GM19455 (cell line): Measurements from ENCODE around the gene ASCL5.

Source experiments
- ATAC-seq: cut with Tn5 transposase; IDR thresholded peaks from one replicate; pipeline ENCODE4 v1.9.1; 2021; ENCODE audit not compliant: unreplicated experiment

Gene ASCL5

DNA sequence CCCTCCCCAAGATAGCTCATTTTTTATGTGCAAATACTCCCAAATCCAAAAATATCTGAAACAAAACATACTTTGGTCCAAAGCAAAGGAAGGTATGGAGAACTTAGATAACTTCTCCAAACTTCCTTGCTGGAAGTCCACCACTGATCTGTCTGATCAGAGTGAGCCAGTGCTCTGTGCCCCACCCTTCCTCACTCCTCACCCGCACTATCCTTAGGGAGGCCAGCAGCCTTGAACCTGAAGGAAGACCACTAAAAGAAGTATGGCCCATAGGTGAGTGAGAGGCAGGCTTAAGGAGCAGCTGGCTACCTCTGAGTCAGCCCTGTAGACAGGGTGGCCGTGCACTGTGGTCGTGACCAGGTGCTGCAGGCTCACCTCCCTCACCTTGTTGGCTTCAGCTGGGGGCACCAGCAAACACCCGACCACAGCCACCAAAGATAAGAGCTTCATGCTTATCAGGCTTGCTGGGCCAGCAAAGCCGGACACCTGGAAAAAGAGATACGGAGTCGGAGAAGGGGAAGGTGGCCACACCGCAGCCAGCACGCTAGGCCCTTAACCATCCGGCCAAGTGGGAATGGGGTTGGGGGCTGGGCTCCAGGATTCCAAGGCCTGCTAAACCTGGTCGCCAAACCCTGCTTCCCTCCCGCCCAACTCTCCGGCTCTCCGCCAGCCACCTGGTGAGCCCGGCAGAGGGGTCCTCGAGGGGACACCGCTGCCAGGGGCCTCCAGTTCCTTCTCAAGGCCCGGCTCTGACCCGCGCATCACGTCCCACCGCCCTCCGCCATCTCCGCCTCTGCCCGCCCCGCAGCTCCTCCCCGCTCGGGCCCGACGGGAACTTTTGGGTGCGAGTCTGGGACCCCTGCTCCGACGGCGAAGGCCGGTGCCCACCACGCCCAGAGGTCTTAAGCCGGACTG is 26.7 kb upstream of the ASCL5 start:
- ATAC-seq, result peak; percentile 78

DNA sequence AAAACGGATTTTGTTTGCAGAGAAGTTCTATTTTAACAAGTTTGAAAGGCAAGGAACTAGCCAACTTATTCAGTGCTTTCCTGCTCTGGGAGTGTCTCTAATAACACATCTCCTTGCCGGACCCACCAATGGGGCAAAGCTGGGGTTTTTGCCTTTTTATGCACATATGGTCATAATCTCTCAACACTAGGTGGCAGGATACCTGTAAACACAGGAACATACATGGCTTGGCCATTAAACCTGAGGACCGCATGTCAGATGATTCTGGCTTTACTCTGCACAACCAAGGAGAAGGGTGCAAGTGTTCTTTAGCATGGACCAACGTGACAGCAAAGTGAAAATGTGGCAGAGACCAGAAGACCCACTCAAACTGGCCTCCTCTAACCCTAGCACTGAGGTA is 22.4 kb upstream of the ASCL5 start:
- no peak for ATAC-seq

DNA sequence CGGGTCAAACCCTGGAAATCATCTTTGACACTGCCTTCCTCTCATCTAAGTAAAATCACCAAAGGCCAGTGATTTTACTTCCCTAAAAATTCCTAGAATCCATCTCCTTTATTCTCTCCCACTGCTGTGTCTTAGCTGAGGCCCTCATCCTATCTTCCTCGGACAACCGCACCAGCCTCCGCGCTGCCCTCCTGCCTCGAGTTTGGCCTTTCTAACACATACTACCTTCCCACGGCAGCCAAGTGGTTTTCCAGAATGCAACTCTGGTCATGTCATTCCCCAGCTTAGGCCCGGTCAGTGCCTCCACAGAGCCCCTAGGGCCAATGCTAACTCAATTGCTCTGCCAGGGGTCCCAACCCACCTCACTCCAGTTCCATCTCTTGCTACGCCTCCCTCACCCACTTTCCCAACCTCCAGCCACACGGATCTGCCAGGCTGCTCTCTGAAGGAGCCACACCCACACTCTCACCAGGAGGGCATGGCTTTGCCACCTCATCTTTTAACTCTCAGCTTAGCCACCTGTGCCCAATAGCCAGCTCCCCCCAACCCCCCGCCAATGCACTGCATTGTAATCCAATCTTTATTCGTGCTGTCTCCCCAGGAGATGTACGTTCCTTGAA is 20.5 kb upstream of the ASCL5 start:
- no peak for ATAC-seq

DNA sequence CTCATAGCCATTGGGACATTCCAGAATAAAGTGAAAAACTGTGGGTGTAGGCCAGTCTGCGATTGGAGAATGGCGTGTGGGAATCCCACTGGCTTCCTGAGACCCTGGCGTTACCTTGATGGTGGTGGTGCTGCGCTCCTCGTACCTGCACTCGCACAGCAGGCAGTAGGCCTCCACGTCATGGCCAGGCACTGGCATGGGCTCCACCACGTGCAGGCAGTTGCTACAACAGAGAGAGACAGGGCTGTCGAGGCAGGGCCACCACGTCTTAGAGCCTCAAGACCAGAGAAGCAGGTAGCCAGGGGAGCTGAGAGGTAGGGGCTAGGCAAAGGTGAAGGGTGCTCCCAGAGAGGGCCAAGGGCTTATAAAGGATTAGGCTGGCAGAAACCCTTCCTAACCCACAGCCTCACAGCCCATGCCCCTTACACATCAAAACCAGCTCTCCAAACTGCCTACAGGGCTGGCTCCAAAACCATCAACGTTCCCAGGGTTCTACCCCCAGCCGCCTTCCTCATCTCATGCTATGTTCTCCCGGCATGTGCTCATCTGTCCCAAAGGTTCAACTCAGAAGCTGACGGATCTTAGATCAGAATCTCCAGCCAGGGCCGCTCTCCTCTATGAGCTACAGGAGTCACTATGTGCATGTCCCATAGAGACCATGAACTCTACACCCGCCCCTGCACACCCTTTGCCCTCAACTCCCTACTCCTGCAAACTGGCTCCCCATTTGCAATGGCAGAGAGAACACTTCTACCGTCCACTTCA is 19.8 kb upstream of the ASCL5 start:
- ATAC-seq, result no peak

DNA sequence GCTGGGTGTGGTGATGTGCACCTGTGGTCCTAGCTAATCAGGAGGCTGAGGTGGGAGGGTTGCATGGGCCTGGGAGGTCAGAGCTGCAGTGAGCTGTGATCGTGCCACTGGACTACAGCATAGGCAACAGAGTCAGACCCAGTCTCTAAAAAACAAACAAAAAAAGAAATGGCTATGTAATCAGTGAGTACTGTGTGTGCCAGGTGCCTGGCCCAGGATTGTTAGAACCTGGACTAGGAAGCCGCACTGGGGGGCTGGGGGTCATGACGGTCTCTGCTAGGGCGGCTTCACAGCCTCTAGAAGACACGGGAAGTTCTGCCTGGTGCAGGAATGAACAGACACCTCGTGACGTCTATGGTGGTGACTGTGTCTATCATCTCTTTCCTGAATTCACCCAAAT is 18.8 kb upstream of the ASCL5 start:
- ATAC-seq, result no peak

DNA sequence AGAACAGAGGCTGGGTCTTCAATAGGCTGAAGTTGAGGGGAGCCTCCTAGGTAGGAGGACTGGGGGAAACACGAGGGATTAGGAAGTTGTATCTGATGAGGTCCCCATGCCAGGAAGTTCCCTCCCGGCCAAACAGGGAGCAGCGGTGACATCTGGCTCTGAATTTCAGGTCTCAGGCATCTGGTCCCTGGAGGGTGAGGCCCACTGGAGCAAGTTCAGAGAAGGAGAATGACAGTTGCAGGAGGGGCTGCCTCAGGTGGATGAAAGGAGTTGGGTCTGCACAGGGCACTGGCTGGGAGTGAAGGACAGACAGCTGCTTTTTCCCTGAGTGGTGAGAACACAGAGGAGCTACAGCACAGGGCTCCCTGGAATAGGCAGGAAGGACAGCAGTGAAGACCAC is 18.1 kb upstream of the ASCL5 start:
- ATAC-seq, result no peak

DNA sequence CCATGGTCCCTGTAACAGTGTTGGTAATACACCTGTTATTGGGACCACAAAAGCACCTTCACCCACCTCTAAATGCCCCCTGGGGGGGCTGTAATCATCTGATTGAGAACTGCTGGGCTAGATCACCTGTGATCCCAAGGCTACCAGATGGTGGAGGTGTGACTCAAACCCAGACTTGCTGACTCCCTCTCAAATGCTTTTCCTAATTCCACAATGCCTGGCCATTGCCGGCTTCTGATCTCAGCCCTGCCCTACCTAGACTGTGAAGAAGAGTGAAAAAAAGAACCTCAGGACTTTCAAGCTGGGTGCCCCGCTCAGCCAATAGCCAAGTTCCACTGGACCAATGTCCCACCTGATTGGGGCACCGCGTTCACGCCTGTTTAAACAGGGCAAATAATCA is 17.7 kb upstream of the ASCL5 start:
- ATAC-seq, result no peak

DNA sequence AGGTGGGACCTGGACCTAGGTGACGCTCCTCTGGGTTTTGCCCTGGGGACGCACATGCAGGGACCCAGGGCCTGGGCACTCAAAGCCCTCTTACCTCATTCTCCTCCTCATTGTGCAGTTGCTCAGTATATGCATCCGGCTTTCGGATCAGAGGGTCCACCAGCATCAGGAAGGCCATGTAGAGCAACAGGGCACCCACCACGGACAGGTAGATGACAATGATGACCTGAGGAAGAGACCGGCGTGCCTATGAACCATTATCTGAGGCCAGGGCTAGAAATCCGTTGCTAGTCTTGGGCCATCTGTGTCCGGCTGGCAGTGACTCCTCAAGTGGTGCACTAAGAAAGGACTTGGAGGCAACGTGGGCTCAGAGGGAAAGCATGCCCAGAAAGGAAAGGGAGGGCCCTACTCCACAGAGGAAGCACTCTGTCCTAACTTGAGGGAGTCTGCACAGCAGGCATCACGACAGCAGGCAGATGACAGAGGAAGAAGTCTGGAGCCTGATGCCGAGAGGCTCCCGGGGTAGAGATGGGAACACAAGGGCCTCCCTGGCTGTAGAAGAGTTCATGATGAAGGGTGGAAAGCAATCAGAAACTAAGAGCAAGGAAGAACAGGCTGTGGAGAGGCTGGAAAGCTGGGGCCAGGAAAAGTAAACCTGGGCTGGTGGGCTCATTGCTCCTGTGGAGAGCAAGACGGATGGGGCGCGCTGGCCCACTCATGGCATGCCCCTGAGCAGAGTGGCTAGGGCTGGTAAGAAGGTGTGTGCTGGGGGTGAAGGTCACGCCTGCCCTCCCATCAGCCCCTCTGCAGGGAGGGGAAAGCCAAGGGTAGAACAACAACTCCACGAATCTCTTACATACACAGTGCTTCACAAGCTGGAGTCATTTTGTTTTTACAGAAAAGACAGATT is 17.0 kb upstream of the ASCL5 start:
- no peak for ATAC-seq

DNA sequence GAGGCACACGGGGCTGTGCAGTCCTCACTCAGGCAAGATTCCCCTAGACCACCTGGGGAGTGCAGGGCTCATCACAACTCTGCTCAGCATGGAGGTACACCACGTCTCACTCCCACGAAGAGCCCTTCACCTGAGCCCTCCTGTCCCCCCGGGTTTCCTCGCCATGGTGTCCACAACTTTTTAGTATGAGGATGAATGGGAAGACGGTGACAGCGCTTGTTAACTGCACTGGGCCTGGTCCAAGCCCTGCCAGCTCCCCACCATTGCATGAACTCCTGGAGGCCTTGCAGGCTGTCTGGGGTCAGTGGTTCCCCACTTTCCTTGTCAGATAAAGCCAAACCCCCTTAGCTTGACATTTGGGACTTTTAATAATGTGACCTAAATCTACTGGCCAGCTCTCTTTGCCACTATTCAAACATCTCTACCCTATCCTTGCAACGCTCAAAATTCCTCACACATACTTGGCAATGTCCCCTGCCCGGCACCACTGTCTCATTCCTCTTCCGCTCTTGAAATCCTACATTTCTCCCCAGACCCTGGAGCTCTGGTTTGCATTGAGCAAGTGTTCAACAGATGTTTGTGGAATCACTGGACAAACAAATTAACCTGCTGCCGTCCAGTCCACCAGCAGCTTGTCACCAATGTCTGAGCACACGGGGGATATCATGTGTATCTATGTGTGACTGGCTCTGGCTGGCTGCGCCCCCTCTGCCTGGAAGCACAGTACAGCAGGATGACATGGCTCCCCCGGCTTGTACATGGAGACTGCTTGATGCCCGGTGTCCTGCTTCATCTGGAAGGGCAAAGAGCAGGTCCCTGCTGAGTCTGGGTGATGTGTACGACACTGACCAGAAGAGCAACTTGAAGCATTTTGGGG is 16.1 kb upstream of the ASCL5 start:
- ATAC-seq, result no peak

DNA sequence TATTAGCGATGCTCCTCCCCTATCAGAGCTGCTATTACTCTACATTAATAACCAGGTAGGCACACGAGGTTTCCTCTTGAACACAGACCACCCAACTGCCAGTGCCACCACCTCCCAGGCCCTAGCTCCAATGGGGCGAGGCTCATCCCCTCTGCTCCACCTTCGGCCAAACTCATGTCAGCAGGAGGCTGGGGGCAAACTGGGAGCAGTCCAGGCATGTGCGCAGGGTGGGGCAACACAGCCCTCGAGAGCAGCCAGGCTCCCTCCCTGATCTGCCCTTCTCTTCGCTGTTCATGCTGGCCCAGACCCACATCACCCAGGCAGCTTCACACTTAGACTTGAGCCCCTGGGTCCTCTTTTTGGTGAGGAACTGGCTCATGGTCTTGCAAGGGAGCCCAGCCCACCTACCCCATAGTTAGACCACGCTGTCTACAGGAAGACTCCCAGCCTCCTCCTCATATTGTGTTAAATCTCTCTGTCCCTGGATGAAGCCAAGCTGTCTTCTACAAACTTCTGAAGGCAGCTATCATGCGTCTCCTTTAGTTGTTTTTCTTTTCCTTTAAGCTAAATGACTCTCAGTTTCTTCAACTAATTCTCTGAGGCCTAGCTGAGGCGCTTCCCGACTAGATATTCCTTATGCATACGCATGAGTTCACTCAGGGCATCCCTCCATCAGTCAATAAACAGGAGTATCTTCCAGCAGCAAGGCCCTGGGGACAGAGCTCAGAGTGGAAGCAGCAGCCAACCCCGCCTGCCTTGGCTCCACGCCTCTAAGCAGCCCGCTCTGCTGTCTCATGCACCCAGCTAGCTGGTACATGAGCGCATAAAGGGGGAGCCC is 15.2 kb upstream of the ASCL5 start:
- no peak for ATAC-seq

DNA sequence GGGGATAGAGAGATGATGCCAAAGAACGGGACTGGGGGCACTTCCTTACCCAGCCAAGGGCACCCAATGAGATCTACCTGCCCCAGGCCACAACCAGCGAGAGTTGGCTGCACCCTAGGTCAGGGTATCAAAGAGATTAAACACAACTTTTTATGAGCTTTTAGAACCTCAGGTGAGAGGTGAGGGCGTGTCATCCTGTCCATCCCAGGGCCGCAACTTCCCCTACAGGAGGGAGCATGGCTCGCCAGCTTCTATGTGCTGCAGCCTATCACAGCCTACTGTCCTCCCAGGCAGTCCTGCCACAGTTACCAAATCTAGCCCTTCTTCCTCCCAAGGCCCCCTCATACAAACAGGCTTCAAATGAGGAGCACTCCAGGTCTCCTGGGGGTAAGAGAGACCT is 14.4 kb upstream of the ASCL5 start:
- ATAC-seq, result no peak

DNA sequence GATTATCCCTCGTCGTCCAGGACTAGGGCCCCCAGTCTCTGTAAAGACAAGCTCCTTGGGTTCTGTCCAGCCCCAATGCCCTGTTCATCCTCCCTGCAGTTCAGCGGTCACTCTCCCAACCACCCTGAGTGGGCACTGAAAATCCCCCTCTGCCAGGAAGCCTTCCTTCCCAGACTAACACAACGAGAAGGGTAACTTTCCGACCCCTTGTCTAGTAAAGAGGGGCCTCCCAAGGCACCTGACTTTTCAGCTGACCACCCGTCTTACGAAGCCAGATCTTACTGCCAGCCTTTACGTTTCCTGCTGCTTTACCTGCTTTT is 13.9 kb upstream of the ASCL5 start:
- no peak for ATAC-seq

DNA sequence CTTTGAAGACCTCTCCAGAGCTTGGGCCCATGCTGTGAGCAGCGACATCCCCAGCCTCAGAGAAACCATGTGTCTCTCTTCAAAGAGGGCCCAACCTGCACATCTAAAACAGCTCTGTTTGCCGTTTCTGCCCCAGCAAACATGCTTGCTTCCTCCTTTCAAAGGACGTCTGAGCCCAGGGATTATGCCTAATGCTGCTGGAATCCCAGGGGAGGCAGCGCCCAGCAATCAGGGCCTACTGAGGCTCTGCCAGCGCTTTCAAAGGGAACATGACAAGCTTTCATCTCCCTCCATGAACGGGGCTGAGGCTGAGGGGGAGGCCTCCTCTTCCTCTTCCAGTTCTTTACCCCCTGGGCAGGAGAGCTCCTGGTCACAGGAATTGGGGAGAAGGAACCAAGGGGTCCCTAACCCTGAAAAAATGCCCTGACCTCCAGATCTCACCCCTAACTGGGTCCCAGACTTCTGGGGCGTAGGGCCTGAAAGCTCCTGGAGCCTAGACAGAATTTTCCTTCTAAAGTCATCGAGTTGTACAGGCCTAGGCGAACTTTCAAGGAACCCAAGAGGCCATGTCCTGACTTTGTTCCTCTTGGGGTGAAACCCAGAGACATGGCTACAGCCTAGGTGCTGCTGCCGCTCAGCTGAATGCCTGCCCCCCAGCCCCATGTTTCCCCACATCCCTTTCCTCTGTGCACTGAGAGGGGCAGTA is 13.4 kb upstream of the ASCL5 start:
- ATAC-seq, result no peak

DNA sequence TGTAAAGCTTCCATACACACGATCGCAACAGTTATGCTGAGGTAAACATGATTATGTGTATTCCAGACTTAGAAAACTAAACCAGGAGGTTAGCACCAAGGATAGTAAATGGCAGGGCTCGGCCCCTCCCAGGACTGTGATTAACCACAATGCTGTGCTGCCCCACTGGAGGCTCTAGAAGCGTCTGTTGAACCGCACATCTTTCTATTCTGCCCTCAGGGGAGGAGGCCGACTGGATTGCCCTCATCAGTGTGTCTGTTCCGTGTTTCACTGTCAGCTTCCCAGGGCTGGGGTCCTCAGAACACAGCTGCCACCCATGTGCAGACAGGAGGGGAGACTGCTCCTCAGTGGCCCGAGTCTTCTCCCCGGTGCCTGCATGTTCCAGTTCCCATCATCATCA is 12.8 kb upstream of the ASCL5 start:
- no peak for ATAC-seq

DNA sequence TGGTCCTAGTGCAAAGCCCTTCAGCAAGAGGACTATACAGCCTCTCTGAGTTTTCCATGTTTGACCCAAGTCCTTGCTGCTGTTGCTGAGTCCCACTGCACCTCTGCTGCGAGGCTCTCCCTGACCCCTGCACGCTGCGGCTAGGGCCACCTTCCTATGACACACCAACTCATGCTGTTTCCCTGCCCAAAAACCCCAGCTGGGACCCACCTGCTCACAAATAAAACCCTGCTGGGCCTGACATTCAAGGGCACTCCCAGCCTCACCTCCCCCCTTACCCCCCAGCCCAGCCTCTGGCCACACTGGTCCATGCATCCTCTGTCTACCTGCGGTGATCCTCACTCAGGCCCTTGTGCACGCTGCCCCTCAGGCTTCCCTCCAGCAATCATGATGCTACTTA is 12.3 kb upstream of the ASCL5 start:
- no peak for ATAC-seq

DNA sequence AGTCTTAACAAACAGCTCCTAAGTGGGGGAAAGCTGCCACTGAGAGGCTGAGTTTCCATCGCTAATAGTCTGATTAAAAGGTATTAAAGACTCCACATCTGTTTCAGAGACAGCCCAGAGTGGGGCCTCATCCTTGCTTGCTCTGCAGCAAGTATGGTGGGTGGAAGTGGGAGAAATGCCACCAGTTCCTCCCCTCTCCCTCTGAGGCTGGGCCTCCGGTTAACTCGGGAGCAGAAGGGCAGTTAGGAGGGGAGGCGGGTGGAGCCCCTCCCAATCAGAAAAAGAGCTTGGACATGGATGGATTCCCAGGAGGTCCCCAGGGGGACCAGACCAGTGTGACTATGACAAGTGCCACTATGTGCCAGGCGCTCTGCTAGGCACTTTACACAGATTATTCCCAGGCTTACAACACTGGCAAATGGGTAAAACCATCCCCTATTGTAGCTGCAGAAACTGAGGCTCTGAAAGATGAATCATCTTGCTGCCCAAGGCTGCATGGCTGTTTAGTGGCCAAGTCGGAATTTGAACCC is 11.4 kb upstream of the ASCL5 start:
- no peak for ATAC-seq

DNA sequence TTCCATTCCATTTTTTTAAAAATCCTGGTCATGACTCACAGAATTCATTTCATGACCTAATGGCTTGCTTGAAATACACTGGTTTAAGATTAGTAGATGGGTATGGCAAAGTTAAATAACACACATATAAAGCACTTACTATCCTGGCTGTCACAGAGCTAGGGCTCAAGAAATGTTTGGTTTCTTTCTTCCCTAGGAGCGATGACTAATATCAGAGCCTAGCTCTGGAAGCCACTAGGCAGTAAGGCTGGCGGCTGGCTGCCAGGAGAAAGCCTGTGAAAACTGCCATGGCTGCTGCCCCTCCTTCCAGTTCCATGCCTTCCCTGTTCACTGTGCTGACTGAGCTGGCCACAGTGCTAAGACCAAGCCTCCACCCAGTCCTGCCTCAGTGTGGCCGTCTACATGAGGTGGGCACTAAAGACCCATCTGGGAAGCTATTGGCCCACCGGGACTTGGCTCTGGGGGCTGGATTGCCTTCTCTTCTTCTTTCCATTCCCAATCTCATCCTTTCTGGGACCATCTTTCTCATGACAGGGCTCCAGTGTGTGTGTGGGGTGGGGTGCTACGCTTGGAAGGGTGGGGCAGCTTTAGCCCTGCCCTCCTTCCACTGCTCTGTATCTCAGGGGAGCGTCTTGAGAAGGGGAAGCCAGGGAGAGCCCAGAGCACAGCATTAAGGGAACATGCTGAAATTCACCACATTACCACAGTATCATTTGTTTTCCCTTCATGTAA is 10.8 kb upstream of the ASCL5 start:
- ATAC-seq, result no peak

DNA sequence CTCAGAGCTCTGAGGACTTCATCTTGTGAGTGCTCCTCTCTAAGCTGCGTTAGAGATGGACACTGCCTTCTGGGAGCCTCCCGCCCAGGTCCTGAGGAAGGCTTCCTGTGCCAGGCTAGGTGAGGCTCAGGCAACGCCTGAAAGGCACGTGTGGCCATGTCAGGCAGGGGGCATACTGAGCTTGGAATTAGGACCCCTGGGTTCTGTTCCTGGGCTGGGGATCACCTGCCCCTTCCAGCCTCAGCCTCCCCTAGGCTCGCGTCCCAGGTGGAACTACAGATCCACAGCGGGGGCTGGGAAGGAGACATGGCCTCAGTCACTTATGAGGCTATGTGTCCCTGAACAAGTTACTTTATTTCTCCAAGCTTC is 10.0 kb upstream of the ASCL5 start:
- no peak for ATAC-seq
